Choroid plexus epithelial cell (primary cell): ENCODE results near the gene DCP1A.
"Not testable (repeated sequence)": the region's sequence is repeated elsewhere in the genome, so short reads cannot be mapped to it uniquely, and the experiment has no call there.

Source experiments
- DNase-seq: peaks from one replicate; pipeline ENCODE4 v3.0.0-alpha.2; 2010; ENCODE audit warnings: low read depth
- H3K4me3 ChIP-seq: 2 replicates; pipeline ENCODE4 v1.5.1; 2011; ENCODE audit warnings: low read depth, mild to moderate bottlenecking, control low read depth, low read length, moderate library complexity
- TF ChIP-seq, protein P1 (sequence below): conservative IDR thresholded peaks from 2 replicates; pipeline ENCODE4 v1.5.1; 2011; ENCODE audit warnings: low read depth, mild to moderate bottlenecking, control low read depth, inconsistent platforms, low read length, moderate library complexity

DCP1A gene

DNA sequence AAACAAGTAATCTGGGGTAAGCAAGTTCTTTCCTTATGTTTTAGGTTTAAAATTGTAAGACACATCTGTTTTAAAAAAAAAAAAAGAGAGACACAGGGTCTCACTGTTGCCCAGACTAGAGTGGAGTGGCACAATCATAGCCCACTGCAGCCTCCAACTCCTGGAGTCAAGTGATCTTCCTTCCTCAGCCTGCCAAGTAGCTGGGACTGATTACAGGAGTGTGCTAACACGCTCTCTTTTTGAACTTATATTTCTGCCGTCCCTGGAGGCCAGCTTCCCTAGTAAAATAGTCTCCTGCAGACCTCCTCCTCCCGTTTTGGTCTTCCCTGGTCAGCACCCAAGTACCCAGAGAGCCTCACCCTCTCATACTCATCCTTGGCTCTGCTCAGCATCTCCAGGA, 35.5 kb downstream of the DCP1A start:
- no peak for DNase-seq
- no peak overlapping the region for H3K4me3 ChIP-seq
- TF ChIP-seq, protein P1, sequence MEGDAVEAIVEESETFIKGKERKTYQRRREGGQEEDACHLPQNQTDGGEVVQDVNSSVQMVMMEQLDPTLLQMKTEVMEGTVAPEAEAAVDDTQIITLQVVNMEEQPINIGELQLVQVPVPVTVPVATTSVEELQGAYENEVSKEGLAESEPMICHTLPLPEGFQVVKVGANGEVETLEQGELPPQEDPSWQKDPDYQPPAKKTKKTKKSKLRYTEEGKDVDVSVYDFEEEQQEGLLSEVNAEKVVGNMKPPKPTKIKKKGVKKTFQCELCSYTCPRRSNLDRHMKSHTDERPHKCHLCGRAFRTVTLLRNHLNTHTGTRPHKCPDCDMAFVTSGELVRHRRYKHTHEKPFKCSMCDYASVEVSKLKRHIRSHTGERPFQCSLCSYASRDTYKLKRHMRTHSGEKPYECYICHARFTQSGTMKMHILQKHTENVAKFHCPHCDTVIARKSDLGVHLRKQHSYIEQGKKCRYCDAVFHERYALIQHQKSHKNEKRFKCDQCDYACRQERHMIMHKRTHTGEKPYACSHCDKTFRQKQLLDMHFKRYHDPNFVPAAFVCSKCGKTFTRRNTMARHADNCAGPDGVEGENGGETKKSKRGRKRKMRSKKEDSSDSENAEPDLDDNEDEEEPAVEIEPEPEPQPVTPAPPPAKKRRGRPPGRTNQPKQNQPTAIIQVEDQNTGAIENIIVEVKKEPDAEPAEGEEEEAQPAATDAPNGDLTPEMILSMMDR = no peak

DNA sequence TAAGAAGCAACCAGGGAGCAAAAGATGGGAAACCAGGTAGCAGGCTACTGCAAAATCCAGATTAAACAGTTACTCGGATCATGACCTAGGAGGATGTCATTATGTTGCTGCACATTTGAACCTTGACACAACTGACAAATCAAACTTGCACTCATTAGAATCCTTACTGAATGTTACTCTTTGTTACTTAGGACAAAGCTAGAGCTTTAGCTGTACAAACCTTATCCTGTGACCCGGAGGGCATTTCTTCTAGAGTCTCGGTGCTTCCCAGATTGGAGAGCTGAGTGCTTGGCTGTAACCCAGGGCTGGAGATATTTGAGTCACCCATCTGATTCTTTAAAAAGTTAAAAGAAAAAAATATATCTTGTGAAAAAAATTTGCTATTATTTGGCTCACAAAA, 43.4 kb downstream of the DCP1A start:
- H3K4me3 ChIP-seq = no peak overlapping the region
- TF ChIP-seq, protein P1 = no peak
- DNase-seq = peak; percentile 54

DNA sequence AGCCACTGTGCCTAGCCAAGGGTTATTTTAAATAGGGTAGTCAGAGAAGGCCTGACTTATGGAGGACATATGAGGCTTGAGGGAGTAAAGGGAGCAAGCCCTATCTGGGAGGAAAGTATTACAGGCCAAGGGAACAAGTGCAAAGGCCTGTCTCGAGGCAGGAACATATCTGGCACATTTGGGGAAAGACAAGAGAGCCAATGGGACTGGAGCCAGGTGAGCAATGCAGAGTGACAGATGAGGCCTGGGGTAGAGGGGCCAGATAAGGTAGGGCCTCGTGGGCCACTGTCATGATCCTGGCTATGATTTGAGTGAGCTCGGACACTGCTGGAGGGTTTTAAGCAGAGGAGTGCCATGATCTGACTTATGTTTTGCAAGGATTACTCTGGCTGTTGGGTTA, 43.8 kb downstream of the DCP1A start:
- DNase-seq = no peak
- H3K4me3 ChIP-seq = no peak overlapping the region
- TF ChIP-seq, protein P1 = no peak

DNA sequence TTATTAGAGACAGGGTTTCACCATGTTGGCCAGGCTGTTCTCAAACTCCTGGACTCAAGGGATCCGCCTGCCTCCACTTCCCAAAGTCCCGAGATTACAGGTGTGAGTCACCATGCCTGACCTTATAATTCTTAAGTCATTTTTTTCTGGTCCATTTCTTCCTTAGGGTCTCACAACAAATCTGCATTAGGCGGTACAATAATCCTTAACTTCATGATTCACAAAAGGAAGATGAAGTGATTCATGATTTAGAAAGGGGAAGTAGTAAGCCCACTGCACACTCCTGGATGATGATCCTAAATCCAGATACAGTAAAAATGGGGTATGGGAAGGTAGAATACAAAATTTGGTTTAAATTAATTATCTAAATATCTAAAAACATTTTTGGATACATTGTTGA, 46.5 kb downstream of the DCP1A start:
- no peak overlapping the region for H3K4me3 ChIP-seq
- DNase-seq = no peak
- TF ChIP-seq, protein P1 = no peak

DNA sequence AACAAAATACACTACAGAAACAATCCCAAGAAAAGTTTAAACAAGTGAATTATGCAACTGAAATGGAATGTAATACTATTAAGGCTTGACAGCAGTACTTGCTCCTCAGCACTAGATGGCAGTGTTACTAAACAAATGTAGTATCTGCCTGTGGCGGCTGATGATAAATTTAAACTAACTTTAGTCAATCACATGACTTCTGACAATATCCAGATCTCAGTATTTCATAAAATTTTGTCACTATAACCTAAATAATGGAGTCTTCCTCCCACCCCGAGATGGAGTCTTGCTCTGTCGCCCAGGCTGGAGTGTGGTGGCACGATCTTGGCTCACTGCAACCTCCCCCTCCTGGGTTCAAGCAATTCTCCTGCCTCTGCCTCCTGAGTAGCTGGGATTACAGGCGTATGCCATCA, 47.7 kb downstream of the DCP1A start:
- H3K4me3 ChIP-seq = not testable (repeated sequence)
- peak; percentile 81 for DNase-seq
- TF ChIP-seq, protein P1 = peak; percentile 79

DNA sequence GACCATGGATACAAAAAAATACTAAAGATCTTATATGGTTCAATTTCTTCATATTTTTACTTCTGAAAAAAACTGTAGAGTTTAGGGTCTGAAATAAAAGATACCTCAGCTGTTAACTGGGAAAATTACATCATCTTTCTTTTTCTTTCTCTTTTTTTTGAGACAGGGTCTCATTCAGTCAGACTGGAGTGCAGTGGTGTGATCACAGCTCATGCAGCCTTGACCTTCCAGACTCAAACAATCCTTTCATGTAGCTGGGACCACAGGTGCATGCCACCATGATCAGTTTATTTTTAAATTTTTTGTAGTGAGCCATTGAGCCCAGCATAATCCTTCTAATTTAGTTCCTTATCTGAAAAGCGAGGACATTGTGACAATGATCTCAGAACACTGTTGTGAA, 51.9 kb downstream of the DCP1A start:
- TF ChIP-seq, protein P1 = no peak
- H3K4me3 ChIP-seq = no peak overlapping the region
- DNase-seq = no peak

DNA sequence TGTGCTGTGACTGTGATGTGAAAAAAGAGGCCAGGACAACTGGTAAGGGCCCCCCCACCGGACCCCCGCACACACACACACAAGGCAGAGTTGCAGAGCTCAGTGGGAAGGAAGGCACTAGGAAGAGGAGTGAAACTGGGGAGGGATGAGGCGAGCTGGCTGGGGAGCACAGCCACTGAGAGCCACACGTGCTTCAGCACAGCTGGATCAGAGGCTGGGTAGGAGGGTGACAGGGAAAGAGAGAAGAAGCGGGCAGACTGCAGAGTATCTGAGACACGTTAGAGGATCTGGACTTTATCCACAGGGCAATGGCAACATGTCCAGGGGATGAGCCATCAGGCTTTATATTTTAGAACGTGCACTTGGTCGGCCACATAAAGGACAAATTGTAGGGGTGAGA, 53.5 kb downstream of the DCP1A start:
- DNase-seq = no peak
- H3K4me3 ChIP-seq = no peak overlapping the region
- TF ChIP-seq, protein P1 = no peak
